H9 (cell line): ENCODE results near the gene NKX1-1. TPM values are rescaled to one million over a fixed set of nuclear protein-coding genes. Genes with fewer than 3 reads are reported as not detected.

ENCODE experiments used
- DNase-seq: peaks from one replicate; pipeline ENCODE4 v3.0.0-alpha.2; 2017
- H2AFZ ChIP-seq: one replicate; pipeline ENCODE4 v1.6.1; 2013; ENCODE audit warnings: mild to moderate bottlenecking, low read length, control low read depth, moderate library complexity
- H2AK5ac ChIP-seq: 2 replicates; pipeline ENCODE4 v1.6.1; 2013; ENCODE audit warnings: low read length, control low read depth, mixed read lengths; ENCODE audit not compliant: insufficient read length
- H2BK120ac ChIP-seq: one replicate; pipeline ENCODE4 v1.6.1; 2013; ENCODE audit warnings: low read depth, mild to moderate bottlenecking, low read length, control low read depth, inconsistent platforms; ENCODE audit not compliant: poor library complexity, severe bottlenecking
- H2BK12ac ChIP-seq: 2 replicates; pipeline ENCODE4 v1.6.1; 2013; ENCODE audit warnings: low read length, control low read depth, mixed read lengths, low read depth; ENCODE audit not compliant: insufficient read length
- H2BK15ac ChIP-seq: 2 replicates; pipeline ENCODE4 v1.6.1; 2013; ENCODE audit warnings: low read depth, low read length, control low read depth
- H2BK20ac ChIP-seq: one replicate; pipeline ENCODE4 v1.6.1; 2013; ENCODE audit warnings: low read depth, mild to moderate bottlenecking, low read length, control low read depth, inconsistent platforms; ENCODE audit not compliant: poor library complexity, severe bottlenecking
- H2BK5ac ChIP-seq: 2 replicates; pipeline ENCODE4 v1.6.1; 2013; ENCODE audit warnings: low read length, control low read depth, mixed read lengths; ENCODE audit not compliant: insufficient read length
- H3K14ac ChIP-seq: 2 replicates; pipeline ENCODE4 v1.6.1; 2013; ENCODE audit warnings: low read length, control low read depth; ENCODE audit not compliant: insufficient read depth
- H3K18ac ChIP-seq: 2 replicates; pipeline ENCODE4 v1.6.1; 2013; ENCODE audit warnings: low read depth, mild to moderate bottlenecking, mixed read lengths, low read length, control low read depth; ENCODE audit not compliant: insufficient read length
- H3K23ac ChIP-seq: 2 replicates; pipeline ENCODE4 v1.6.1; 2013; ENCODE audit warnings: low read length, control low read depth, mixed read lengths, low read depth; ENCODE audit not compliant: insufficient read length
- H3K23me2 ChIP-seq: 2 replicates; pipeline ENCODE4 v1.6.1; 2013; ENCODE audit warnings: low read depth, mild to moderate bottlenecking, mixed read lengths, low read length, control low read depth; ENCODE audit not compliant: insufficient read length, poor library complexity, severe bottlenecking
- H3K27ac ChIP-seq: 2 replicates; pipeline ENCODE4 v1.5.1; 2013; ENCODE audit warnings: low read length, control low read depth, mixed read lengths, low read depth; ENCODE audit not compliant: insufficient read length
- H3K27me3 ChIP-seq: 2 replicates; pipeline ENCODE4 v1.6.1; 2013; ENCODE audit warnings: low read length, control low read depth, inconsistent platforms; ENCODE audit not compliant: insufficient read depth
- H3K4ac ChIP-seq: 2 replicates; pipeline ENCODE4 v1.6.1; 2013; ENCODE audit warnings: low read depth, mild to moderate bottlenecking, control low read depth, inconsistent platforms, low read length, moderate library complexity
- H3K4me1 ChIP-seq: 2 replicates; pipeline ENCODE4 v1.6.1; 2013; ENCODE audit warnings: low read length, control low read depth, inconsistent platforms; ENCODE audit not compliant: insufficient read depth
- H3K4me2 ChIP-seq: 2 replicates; pipeline ENCODE4 v1.6.1; 2013; ENCODE audit warnings: low read length, control low read depth, mixed read lengths; ENCODE audit not compliant: insufficient read length, insufficient read depth
- H3K56ac ChIP-seq: 2 replicates; pipeline ENCODE4 v1.6.1; 2013; ENCODE audit warnings: low read depth, mild to moderate bottlenecking, mixed read lengths, low read length, control low read depth; ENCODE audit not compliant: insufficient read length
- H3K79me1 ChIP-seq: 2 replicates; pipeline ENCODE4 v1.6.1; 2013; ENCODE audit warnings: low read depth, mild to moderate bottlenecking, moderate library complexity, low read length, control low read depth, inconsistent platforms; ENCODE audit not compliant: insufficient read depth, poor library complexity, severe bottlenecking
- H3K79me2 ChIP-seq: 2 replicates; pipeline ENCODE4 v1.6.1; 2013; ENCODE audit warnings: low read length, control low read depth, inconsistent platforms; ENCODE audit not compliant: insufficient read depth
- H3K9ac ChIP-seq: 2 replicates; pipeline ENCODE4 v1.6.1; 2013; ENCODE audit warnings: low read length, control low read depth, mixed read lengths; ENCODE audit not compliant: insufficient read length; ENCODE audit errors: extremely low read depth
- H3K9me3 ChIP-seq: one replicate; pipeline ENCODE4 v1.6.1; 2013; ENCODE audit warnings: low read depth, low read length, inconsistent platforms; ENCODE audit not compliant: control insufficient read depth
- H3T11ph ChIP-seq: one replicate; pipeline ENCODE4 v1.6.1; 2013; ENCODE audit warnings: mild to moderate bottlenecking, low read length, control low read depth, inconsistent platforms
- H4K20me1 ChIP-seq: one replicate; pipeline ENCODE4 v1.6.1; 2013; ENCODE audit not compliant: control insufficient read depth, insufficient read length, insufficient read depth
- H4K5ac ChIP-seq: 2 replicates; pipeline ENCODE4 v1.6.1; 2013; ENCODE audit warnings: low read depth, mild to moderate bottlenecking, mixed read lengths, low read length, control low read depth; ENCODE audit not compliant: insufficient read length
- H4K8ac ChIP-seq: replicated peaks from 2 replicates; pipeline ENCODE4 v1.6.1; 2013; ENCODE audit warnings: low read length, control low read depth, mixed read lengths, low read depth; ENCODE audit not compliant: insufficient read length
- H4K91ac ChIP-seq: 2 replicates; pipeline ENCODE4 v1.6.1; 2013; ENCODE audit warnings: low read depth, mild to moderate bottlenecking, moderate library complexity, mixed read lengths, low read length, control low read depth; ENCODE audit not compliant: insufficient read length
- H3K27ac Mint-ChIP-seq, 3 experiments: 2 replicates in 2 of 3; 3 replicates in 1 of 3; pipeline ENCODE4 v1.8.0; 2020 to 2021; ENCODE audit warnings: mixed read lengths in 3 of 3, mild to moderate bottlenecking in 1 of 3, moderate library complexity in 1 of 3
- H3K27me3 Mint-ChIP-seq: 2 replicates; pipeline ENCODE4 v1.8.0; 2021; ENCODE audit warnings: low read depth, mild to moderate bottlenecking, moderate library complexity, mixed read lengths
- H3K36me3 Mint-ChIP-seq, 3 experiments: 2 replicates in 2 of 3; 3 replicates in 1 of 3; pipeline ENCODE4 v1.8.0; 2020 to 2021; ENCODE audit warnings: low read depth in 3 of 3, mixed read lengths in 3 of 3; ENCODE audit not compliant: insufficient read depth in 1 of 3
- H3K4me1 Mint-ChIP-seq, 2 experiments: 2 replicates each; pipeline ENCODE4 v1.8.0; 2020; ENCODE audit warnings: mixed read lengths in 2 of 2
- H3K4me3 Mint-ChIP-seq, 2 experiments: 2 replicates in 1 of 2; 3 replicates in 1 of 2; pipeline ENCODE4 v1.8.0; 2020 to 2021; ENCODE audit warnings: mild to moderate bottlenecking in 2 of 2, mixed read lengths in 2 of 2, moderate library complexity in 1 of 2
- H3K9me3 Mint-ChIP-seq, 2 experiments: 2 replicates in 1 of 2; 3 replicates in 1 of 2; pipeline ENCODE4 v1.8.0; 2020; ENCODE audit warnings: mild to moderate bottlenecking in 2 of 2, mixed read lengths in 2 of 2, moderate library complexity in 1 of 2
- CTCF ChIP-seq: fragments of 200-600 bp; sonication (generic); conservative IDR thresholded peaks from 3 replicates; pipeline ENCODE4 v1.8.0; 2021; ENCODE audit warnings: antibody characterized with exemption, mild to moderate bottlenecking
- WGBS: extraction: QIAGEN DNeasy Blood & Tissue Kit; methylation state at CpG from one replicate; pipeline ENCODE4 v1.1.7; 2013; ENCODE audit warnings: missing lambda C conversion rate, low lambda C conversion rate, mixed read lengths; ENCODE audit not compliant: insufficient read length; ENCODE audit errors: extremely low coverage; 5-methylcytosine and 5-hydroxymethylcytosine counted together
- total RNA-seq: library from RNA; stranded (reverse); gene quantifications from 2 replicates; pipeline ENCODE4 v1.2.1, GENCODE V29; 2021

NKX1-1 gene
- total RNA-seq, 1 experiment from 2014 or later = not detected

DNA sequence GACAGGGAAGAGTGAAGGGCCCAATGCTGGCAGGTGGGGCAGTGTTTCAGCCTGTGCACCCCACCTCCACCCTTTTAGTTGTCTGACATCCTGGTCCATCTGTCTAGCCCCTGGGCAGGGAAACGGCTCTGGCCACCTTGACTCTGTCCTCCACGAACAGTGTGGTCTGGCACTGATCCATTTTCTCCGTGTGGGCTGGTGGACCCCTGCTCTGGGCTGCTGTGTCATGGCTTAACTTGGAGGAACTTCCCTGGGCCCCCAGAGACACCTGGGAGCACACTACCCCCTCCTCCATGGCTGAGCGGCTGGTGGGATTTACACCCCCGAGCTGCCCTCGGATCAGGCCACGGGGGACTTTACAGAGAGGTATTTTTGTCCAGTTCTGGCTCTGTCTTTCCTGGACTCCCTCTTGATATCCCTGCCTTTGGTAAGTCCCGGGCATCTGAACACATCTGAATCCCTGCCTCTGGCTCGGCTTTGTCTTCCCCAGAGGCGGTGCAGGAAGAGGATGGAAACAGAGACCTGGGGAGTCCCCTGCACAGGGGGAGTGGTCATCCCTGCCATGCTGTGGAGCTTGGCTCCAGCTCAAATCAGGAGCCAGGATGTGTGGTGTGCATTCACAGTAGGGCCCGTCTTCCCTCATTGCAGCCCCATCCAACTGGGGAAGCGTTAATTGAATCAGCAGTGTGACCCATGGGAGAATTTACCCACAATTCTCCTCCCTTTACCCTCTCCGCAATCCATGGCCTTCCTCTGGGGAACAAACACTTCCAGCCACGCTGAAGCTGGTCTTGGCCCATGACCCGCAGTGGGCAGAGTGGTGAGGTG, 6.3 kb upstream of the NKX1-1 start:
- Histone ChIP-seq H4K5ac (no peak overlapping the region), H3K18ac (no peak overlapping the region), H2BK15ac (no peak overlapping the region), H2AFZ (no peak overlapping the region), H3K4me1 (no peaks in the 10 kb centered on the region), H4K91ac (no peak overlapping the region), H4K20me1 (no peaks in the 10 kb centered on the region), H3K79me2 (no peaks in the 10 kb centered on the region), H3T11ph (no peak overlapping the region), H3K9ac (no peak overlapping the region), H3K23ac (no peak overlapping the region), H3K14ac (no peak overlapping the region), H2BK5ac (no peak overlapping the region), H4K8ac (no peak overlapping the region), H2BK12ac (no peak overlapping the region), H3K27ac (no peak overlapping the region), H3K4ac (no peak overlapping the region), H3K4me2 (no peak overlapping the region), H2BK120ac (no peak overlapping the region), H2BK20ac (no peak overlapping the region), H2AK5ac (no peak overlapping the region), H3K23me2 (peaks cover 3% of the 10 kb centered on the region), H3K56ac (no peak overlapping the region), H3K27me3 (peaks cover 36% of the 10 kb centered on the region), H3K79me1 (no peaks in the 10 kb centered on the region), H3K9me3 (no peaks in the 10 kb centered on the region)
- peak; percentile 23 for DNase-seq
- Mint-ChIP-seq H3K27me3 (peaks cover 56% of the 10 kb centered on the region), H3K36me3 (no peaks in the 10 kb centered on the region; a peak in 2 of 7 replicates), H3K27ac (no peak overlapping the region), H3K9me3 (peaks cover 0 to 2% of the 10 kb centered on the region in 2 experiments; a peak in 3 of 5 replicates), H3K4me3 (no peak overlapping the region), H3K4me1 (peaks cover 4 to 9% of the 10 kb centered on the region in 2 experiments; a peak in 3 of 4 replicates)
- WGBS = no CpG with 5 or more reads among the region's 15 CpGs
- TF ChIP-seq CTCF = no peak
